GM18868 (cell line): ENCODE results near the gene PDE11A.

ENCODE experiments used
- ATAC-seq: cut with Tn5 transposase; IDR thresholded peaks from one replicate; pipeline ENCODE4 v1.9.1; 2021; ENCODE audit warnings: mild to moderate bottlenecking, moderate library complexity; ENCODE audit not compliant: unreplicated experiment

The PDE11A gene

DNA sequence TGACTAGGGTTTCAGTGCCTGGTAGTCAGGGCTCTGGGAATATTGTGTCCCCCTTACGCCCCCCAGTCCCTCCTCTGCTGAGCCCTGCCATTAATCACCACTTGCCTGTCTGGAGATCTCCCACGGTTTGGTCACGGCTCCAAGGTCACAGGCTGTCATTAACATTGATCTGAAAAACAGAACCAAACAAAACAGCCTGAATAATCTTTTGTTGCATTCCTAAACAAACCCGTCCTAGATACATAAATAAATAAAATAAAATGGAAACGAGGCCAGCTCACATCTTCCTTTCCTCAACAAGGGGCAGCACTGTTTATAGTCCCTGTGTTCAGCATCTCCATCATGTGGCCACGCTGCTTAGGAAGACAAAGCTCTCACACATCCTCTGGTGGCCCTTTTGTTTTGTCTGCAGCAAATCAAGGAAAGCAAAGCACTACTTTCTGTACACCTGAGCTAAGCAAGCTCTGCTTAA lies 397.2 kb downstream of the PDE11A start:
- no peak for ATAC-seq

DNA sequence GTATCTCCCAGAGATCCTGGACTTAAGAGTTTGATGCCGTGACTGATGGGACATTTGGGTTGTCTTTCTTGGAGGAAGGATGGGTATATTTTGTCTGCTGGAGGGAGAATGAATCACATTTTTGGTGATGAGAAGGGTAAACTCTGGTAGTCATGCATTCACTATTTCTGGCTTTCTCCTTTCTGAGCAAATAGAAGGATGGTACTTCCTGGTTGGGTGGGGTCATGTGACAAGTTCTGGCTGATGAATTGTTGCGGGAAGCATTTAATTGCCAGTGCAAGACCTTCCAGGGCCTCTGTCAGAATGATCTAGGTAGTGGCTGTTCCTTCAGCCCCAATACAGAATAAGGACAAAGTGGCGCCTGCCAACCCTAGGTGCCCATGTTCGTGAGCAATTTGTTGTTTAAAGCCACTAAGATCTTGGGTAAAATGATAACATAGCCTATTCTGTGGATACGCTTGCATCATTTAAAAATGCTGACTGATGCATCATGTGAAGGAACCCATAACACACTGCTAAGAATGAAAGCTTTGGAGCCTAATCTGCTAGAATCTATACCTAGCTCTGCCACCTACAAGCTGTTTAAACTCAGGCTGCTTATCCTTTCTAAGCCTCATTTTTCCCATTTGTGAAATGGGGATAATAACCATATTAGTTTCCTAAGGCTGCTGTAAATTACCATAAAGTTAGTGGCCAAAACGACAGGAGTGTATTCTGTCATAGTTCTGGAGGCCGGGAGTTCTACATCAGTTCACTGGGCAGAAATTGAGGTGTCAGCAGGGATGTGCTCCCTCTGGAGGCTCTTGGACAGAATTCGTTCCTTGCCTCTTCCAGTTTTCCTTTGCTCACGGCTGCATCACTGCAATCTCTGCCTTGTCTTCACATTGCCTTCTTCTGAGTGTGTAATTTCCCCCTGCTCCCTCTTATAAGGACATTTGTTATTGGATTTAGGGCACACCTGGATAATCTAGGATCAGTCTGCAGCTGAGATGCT lies 398.7 kb downstream of the PDE11A start:
- ATAC-seq, result no peak

DNA sequence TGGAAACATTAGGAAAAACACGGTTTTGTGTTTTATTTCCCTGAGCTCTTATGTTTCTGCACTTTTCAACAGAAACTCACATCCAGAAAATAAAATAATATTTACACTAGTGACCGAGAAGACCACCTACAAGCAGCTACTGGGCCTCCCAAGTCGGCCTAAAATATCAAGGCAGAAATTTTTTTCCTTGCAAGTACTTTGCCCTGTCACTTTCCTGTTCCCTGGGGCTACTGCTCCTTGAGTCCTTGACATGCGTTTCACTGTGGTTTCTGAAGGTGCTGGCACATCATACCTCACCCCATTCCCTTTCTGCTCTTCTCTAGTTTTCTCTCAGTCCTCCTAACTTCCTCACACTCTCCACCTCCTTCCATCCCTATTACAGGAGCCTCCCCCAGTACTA lies 400.9 kb downstream of the PDE11A start:
- no peak for ATAC-seq

- ATAC-seq, result no peak
Measured at GRCh38 chr2:177670791-177671535, 401.6 kb downstream of the PDE11A start.

- no peak for ATAC-seq
Measured at GRCh38 chr2:177669625-177670330, 402.8 kb downstream of the PDE11A start.

- no peak for ATAC-seq
Measured at GRCh38 chr2:177669201-177669600, 403.4 kb downstream of the PDE11A start.

DNA sequence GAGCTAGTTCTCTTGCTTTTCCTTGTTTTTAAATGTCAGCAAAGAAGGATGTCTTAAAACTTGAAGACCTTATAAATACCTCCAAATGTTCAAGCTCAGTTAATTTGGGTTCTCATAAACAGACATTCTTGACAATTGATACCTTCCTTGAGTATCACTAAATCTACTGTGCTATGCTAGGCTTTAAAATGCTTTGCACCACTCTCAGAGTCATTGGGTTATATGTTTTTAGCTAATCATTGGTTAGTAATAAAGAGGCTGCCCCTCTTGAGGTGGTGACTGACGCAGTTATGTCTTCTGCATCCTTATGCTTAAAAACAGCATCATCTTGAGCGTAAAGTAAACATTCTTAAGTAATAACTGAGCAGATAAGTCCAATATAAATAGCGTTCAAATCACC lies 404.0 kb downstream of the PDE11A start:
- ATAC-seq, result no peak

DNA sequence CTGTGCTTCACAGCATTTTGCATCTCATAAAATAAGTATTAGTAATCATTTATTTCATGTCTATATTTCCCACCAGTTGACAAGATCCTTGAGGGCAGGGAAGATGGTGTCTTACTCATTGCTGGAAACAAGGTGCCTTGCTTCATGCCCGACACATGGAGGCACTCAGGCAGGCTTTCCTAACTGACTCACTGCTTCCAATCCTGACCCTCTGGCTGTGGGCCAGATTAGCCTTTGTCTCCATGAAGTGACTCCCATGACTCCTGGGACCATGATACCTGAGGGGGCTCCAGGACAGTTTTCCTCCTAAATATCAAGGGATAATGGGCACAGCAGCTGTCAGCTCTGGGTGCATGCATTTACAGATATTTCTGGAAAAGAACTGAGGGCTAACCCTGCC lies 405.0 kb downstream of the PDE11A start:
- ATAC-seq, result no peak

DNA sequence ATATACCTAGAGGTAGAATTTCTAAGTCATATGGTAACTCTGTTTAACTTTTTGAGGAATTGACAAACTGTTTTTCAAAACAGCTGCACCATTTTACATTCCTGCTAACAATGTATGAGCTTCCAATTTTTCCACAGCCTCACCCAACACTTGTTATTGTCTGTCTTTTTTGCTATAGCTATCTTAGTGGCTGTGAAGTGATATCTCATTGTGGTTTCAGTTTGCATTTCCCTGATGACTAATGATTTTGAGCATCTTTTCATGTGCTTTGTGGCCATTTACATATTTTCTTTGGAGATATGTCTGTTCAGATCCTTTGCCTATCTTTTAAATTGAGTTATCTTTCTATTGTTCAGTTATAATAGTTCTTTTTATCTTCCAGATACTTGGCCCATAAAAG lies 406.2 kb downstream of the PDE11A start:
- ATAC-seq, result no peak

DNA sequence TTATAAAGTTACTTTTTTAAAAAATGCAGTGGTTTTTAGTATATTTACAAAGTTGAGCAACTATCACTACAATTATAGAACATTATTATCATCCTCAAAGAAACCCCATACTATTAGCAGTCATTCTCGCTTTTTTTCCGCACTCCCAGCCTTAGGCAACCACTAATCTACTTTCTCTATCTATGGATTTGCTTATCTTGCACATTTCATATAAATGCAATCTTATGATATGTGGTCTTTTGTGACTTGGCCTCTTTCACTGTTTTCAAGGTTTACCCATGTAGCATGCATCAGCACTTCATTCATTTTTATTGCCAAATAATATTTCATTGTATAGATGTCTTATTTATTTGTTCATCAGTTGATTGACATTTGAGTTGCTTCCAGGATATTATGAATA lies 406.6 kb downstream of the PDE11A start:
- no peak for ATAC-seq

GRCh38 chr2:177665328-177665727 lies 407.2 kb downstream of the PDE11A start:
- ATAC-seq, result no peak

DNA sequence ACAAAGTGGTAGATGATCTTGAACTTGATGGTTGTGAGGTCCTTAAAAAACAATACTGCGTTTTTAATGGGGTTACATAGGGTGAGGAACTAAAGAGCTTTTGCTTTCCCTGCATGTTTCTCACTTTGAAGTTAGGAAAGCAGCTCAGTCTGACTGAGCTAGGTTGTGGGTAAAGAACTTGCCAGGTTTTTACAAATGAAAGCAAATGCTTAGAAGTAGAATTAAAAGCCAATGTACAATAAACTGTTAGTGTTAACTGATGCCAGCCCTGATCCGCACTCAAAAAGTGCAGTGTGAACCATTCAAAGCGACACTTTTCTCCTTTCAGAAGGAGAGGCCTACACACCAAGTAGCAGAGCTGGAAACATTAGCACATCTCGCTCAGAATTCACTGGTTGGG lies 409.7 kb downstream of the PDE11A start:
- ATAC-seq, result no peak

DNA sequence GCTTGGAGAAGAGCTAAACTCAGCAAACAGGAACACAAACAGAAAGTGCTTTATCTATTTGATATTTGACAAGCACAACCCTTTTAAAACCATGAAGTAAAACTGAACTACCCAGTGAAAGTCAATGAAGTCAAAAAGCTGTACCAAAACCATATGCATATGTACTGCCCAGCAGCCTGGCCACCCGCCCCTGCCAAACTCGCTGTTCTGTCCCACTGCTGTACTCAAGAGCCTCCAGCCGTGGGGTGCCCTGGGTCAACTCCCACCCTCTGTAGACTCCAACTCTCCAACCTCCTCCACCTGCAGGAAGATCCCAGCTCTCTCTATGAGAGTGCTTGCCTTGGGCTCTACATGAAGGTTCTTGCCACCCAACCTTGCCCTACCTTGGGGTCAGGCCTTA lies 411.8 kb downstream of the PDE11A start:
- ATAC-seq, result no peak

- no peak for ATAC-seq
Measured at GRCh38 chr2:177658309-177658708, 414.3 kb downstream of the PDE11A start.

DNA sequence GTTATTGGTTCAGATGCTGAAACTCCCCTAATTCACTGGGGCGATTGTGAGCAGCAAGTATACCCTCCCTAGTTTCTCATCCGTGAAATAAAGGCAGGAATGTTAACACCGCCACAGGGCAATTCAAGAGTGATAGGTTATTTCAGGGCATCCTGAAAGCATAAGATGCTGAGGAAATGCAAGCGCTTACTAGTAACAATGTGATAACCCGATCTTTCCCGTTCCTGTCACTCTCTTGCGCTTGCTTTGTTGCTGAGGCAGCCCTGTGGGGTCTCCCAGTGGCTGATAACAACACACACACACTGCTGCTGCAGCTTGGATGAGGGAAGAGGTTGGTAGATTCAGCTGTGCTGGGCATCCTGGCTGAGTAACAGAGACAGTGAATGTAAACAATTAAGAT lies 420.7 kb downstream of the PDE11A start:
- no peak for ATAC-seq

DNA sequence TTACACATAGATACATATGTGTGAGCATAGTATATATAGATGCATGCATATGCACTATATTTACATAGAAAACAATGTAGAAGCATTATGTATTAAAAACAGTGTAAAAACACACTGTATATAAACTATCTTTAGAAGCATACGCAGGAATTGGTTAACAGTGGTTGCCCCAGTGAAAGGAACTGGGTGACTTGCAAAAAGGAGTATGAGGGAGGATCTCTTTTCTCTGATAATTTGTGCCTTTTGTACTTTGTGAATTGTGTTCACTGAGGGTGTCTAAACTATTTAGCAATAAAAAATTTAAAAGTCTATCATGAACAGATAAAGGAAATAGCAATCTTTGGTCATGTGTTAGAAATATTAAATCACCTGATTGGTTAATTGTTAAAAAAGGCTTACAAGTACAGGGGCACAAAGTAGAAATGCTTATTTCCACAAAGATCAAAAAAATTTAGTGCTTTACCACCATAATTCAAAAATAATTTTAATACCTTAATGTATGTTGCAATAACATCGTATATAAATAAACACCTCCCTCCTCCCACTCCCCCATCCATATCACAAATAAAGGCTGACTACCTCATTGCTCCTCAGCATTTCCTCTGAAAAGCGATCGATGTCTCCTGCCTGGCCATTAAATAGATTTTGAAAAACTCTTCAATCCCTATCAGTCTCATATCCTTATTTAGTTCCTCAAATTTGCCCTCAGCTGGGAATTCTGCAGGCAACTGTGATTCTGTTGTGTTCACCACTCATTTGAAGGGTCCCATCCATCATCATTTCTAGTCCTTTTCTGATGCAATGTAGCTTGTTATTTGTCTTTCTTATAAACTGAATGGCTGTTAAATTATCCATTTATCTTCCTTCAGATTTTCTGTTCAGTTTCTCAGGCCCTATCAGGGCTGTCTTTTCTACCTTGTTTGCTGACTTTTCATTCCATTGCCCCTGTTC lies 422.7 kb downstream of the PDE11A start:
- no peak for ATAC-seq

GRCh38 chr2:177646791-177647190 lies 425.8 kb downstream of the PDE11A start:
- ATAC-seq, result no peak

GRCh38 chr2:177646241-177646640 lies 426.3 kb downstream of the PDE11A start:
- no peak for ATAC-seq

- no peak for ATAC-seq
Measured at GRCh38 chr2:177641331-177641730, 431.2 kb downstream of the PDE11A start.

DNA sequence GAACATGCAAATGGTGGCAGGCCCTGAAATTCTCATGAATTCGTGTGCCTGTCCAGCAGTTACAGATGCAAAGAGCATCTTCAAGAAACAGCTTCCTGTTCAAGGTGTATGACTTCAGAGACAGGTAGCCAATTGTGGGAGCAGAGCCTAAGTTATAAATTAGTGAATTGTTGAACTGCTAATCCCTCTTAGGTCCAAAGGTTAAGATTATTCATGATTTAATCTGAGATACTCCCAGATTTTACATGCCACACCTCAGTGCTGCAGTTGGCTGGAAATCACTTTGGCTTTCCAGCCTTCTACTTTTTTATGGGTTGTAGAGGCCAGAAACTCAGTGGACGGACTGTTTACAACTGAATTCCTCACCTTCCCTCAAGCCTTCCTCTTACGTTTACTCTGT lies 432.2 kb downstream of the PDE11A start:
- no peak for ATAC-seq
